Measurements from ENCODE around the gene SHMT2.

Gene SHMT2

GRCh38 chr12:57229046-57229633 lies 371 bp upstream of the SHMT2 start:
- no peak for DNase-seq

- no peak for DNase-seq
Observed at GRCh38 chr12:57230381-57231155, 1.1 kb downstream of the SHMT2 start.

GRCh38 chr12:57231276-57232021 lies 1.9 kb downstream of the SHMT2 start:
- DNase-seq: no peak

- no peak for DNase-seq
Observed at GRCh38 chr12:57232156-57232756, 2.7 kb downstream of the SHMT2 start.

- no peak for DNase-seq
Observed at GRCh38 chr12:57233357-57234232, 4.1 kb downstream of the SHMT2 start.

- no peak for DNase-seq
Observed at GRCh38 chr12:57234233-57234570, 4.7 kb downstream of the SHMT2 start.

- no peak for DNase-seq
Observed at GRCh38 chr12:57234571-57235016, 5.1 kb downstream of the SHMT2 start.

GRCh38 chr12:57235017-57235727 lies 5.7 kb downstream of the SHMT2 start:
- DNase-seq: peak; percentile 64

- DNase-seq: no peak
Observed at GRCh38 chr12:57235728-57236131, 6.2 kb downstream of the SHMT2 start.

GRCh38 chr12:57236201-57236924 lies 6.9 kb downstream of the SHMT2 start:
- DNase-seq: peak; percentile 40

GRCh38 chr12:57236925-57237595 lies 7.5 kb downstream of the SHMT2 start:
- peak; percentile 36 for DNase-seq

- DNase-seq: peak; percentile 93
Observed at GRCh38 chr12:57237596-57237931, 8.1 kb downstream of the SHMT2 start.

GRCh38 chr12:57237932-57238853 lies 8.7 kb downstream of the SHMT2 start:
- DNase-seq: peak; percentile 80

GRCh38 chr12:57238854-57239554 lies 9.5 kb downstream of the SHMT2 start:
- DNase-seq: peak; percentile 81

- DNase-seq: peak; percentile 56
Observed at GRCh38 chr12:57239587-57240065, 10.1 kb downstream of the SHMT2 start.

- peak; percentile 80 for DNase-seq
Observed at GRCh38 chr12:57240066-57240921, 10.8 kb downstream of the SHMT2 start.

- peak; percentile 73 for DNase-seq
Observed at GRCh38 chr12:57240926-57241401, 11.5 kb downstream of the SHMT2 start.

All from NCI-H526 treated with DMSO at 0.1 percent for 48 hours (cell line).